ENCODE data around the gene SERPINB1. TPM values are rescaled to one million over a fixed set of nuclear protein-coding genes. Genes with fewer than 3 reads are reported as not detected.

Gene SERPINB1
- total and polyA plus RNA-seq, 2 donors from 2014 or later, result 37.4 to 86.4 TPM

GRCh38 chr6:2817903-2818443 lies 23.7 kb downstream of the SERPINB1 start:
- peak overlapping the region in 2 of 3 donors; percentile 42 to 48 for H3K4me3 ChIP-seq (ENCODE audit: low read length in 3 of 3)
- H3K27ac ChIP-seq (ENCODE audit: low read depth in 2 of 2, low read length in 2 of 2), result peak overlapping the region; percentile 84 to 91
- H3K36me3 ChIP-seq (ENCODE audit: control insufficient read depth in 2 of 3, insufficient read depth in 3 of 3, low read length in 3 of 3), result no peaks in the 10 kb centered on the region
- no peaks in the 10 kb centered on the region for H3K27me3 ChIP-seq (ENCODE audit: control insufficient read depth, insufficient read depth, low read length)
- intact Hi-C loops (cut with DNase I), result no loop called here
- TF ChIP-seq CTCF (IDR thresholded peaks at IDR 0.05; ENCODE audit: borderline replicate concordance, extremely low read depth, insufficient read depth), result no peak
- peaks cover 3 to 19% (median 16%) of the 10 kb centered on the region in 3 donors for H3K4me1 ChIP-seq (ENCODE audit: control insufficient read depth in 2 of 3, insufficient read depth in 2 of 3, low read depth in 1 of 3, low read length in 3 of 3)
- peaks cover 0 to 6% (median 0%) of the 10 kb centered on the region in 3 donors for H3K9me3 ChIP-seq (ENCODE audit: control insufficient read depth in 2 of 3, insufficient read depth in 1 of 3, low read length in 3 of 3)
- peak in 1 of 5 donors; percentile 68 for DNase-seq
- peak overlapping the region in 1 of 3 donors; percentile 29 for H3K9ac ChIP-seq (ENCODE audit: low read length in 3 of 3)
- FAIRE-seq, result peak; percentile 17

DNA sequence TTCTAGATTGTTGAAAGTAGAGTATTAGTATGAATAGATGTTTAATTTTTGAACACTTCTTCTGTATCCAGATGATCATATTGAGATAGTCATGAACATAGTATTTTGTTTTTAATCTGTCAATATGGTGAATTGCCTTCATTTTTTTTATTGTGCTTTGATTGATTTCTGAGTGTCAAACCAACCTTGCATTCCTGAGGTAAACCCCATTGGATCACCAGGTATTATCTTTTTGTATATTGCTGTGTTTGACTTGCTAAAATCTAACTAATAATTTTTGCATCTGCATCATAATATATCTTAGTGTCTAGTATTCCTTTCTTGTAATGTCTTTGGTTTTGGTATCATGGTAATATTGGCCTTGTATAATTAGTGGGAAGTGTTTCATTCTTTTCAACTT lies 25.5 kb downstream of the SERPINB1 start:
- DNase-seq (no peak), FAIRE-seq (no peak)
- no peak for TF ChIP-seq CTCF (IDR thresholded peaks at IDR 0.05; ENCODE audit: borderline replicate concordance, extremely low read depth, insufficient read depth)
- intact Hi-C loops (cut with DNase I), result no loop called here
- H3K36me3 ChIP-seq (ENCODE audit: control insufficient read depth in 2 of 3, insufficient read depth in 3 of 3, low read length in 3 of 3), result no peaks in the 10 kb centered on the region
- no peak overlapping the region for H3K27ac ChIP-seq (ENCODE audit: low read depth in 2 of 2, low read length in 2 of 2)
- peaks cover 3 to 19% (median 16%) of the 10 kb centered on the region in 3 donors for H3K4me1 ChIP-seq (ENCODE audit: control insufficient read depth in 2 of 3, insufficient read depth in 2 of 3, low read depth in 1 of 3, low read length in 3 of 3)
- no peaks in the 10 kb centered on the region for H3K27me3 ChIP-seq (ENCODE audit: control insufficient read depth, insufficient read depth, low read length)
- no peak overlapping the region for H3K9ac ChIP-seq (ENCODE audit: low read length in 3 of 3)
- H3K4me3 ChIP-seq (ENCODE audit: low read length in 3 of 3), result no peak overlapping the region
- H3K9me3 ChIP-seq (ENCODE audit: control insufficient read depth in 2 of 3, insufficient read depth in 1 of 3, low read length in 3 of 3), result peaks cover 0 to 6% (median 0%) of the 10 kb centered on the region in 3 donors

- Histone ChIP-seq H3K27ac (ENCODE audit: low read depth in 2 of 2, low read length in 2 of 2) (no peak overlapping the region), H3K4me3 (ENCODE audit: low read length in 3 of 3) (no peak overlapping the region), H3K9me3 (ENCODE audit: control insufficient read depth in 2 of 3, insufficient read depth in 1 of 3, low read length in 3 of 3) (peaks cover 0 to 6% (median 0%) of the 10 kb centered on the region in 3 donors), H3K27me3 (ENCODE audit: control insufficient read depth, insufficient read depth, low read length) (no peaks in the 10 kb centered on the region), H3K9ac (ENCODE audit: low read length in 3 of 3) (no peak overlapping the region), H3K36me3 (ENCODE audit: control insufficient read depth in 2 of 3, insufficient read depth in 3 of 3, low read length in 3 of 3) (no peaks in the 10 kb centered on the region), H3K4me1 (ENCODE audit: control insufficient read depth in 2 of 3, insufficient read depth in 2 of 3, low read depth in 1 of 3, low read length in 3 of 3) (peaks cover 0 to 6% (median under 1%) of the 10 kb centered on the region in 3 donors)
- intact Hi-C loops (cut with DNase I), result no loop called here
- FAIRE-seq, result no peak
- no peak for DNase-seq
- no peak for TF ChIP-seq CTCF (IDR thresholded peaks at IDR 0.05; ENCODE audit: borderline replicate concordance, extremely low read depth, insufficient read depth)
Observed at GRCh38 chr6:2812695-2813094, 29.0 kb downstream of the SERPINB1 start.

All from kidney (tissue), 14 donors.